ENCODE measurements around the gene RSPRY1. TPM values are rescaled to one million over a fixed set of nuclear protein-coding genes. Genes with fewer than 3 reads are reported as not detected.

Gene RSPRY1
- total RNA-seq, 1 donor from 2014 or later = 69.7 TPM

- DNase-seq (ENCODE audit: low spot score in 2 of 2) (no peak), FAIRE-seq (no peak)
These were observed 34.8 kb upstream of the RSPRY1 start for GRCh38 chr16:57151369-57151768.

- DNase-seq (ENCODE audit: low spot score in 2 of 2) (no peak), FAIRE-seq (no peak)
These were observed 33.7 kb upstream of the RSPRY1 start for GRCh38 chr16:57152096-57153093.

GRCh38 chr16:57153841-57154240 is 32.3 kb upstream of the RSPRY1 start:
- no peak for FAIRE-seq

GRCh38 chr16:57155702-57156350 is 30.3 kb upstream of the RSPRY1 start:
- no peak for FAIRE-seq
- no peak for DNase-seq (ENCODE audit: low spot score in 2 of 2)

More at GRCh38 chr16:57153841-57154240, 32.3 kb upstream of the RSPRY1 start:
- no peak for DNase-seq (ENCODE audit: low spot score in 2 of 2)

- no peak for FAIRE-seq
- DNase-seq (ENCODE audit: low spot score in 2 of 2) = no peak
These were observed 29.8 kb upstream of the RSPRY1 start for GRCh38 chr16:57156351-57156703.

GRCh38 chr16:57157533-57157932 is 28.6 kb upstream of the RSPRY1 start:
- DNase-seq (ENCODE audit: low spot score in 2 of 2) = no peak
- no peak for FAIRE-seq

- DNase-seq (ENCODE audit: low spot score in 2 of 2) (no peak), FAIRE-seq (no peak)
These were observed 26.7 kb upstream of the RSPRY1 start for GRCh38 chr16:57159447-57159846.

- DNase-seq (ENCODE audit: low spot score in 2 of 2) (no peak), FAIRE-seq (no peak)
These were observed 22.3 kb upstream of the RSPRY1 start for GRCh38 chr16:57163842-57164241.

- FAIRE-seq = no peak
- no peak for DNase-seq (ENCODE audit: low spot score in 2 of 2)
These were observed 20.6 kb upstream of the RSPRY1 start for GRCh38 chr16:57165483-57165882.

GRCh38 chr16:57165938-57166337 is 20.2 kb upstream of the RSPRY1 start:
- FAIRE-seq (no peak), DNase-seq (ENCODE audit: low spot score in 2 of 2) (no peak)

- FAIRE-seq (no peak), DNase-seq (ENCODE audit: low spot score in 2 of 2) (no peak)
These were observed 19.7 kb upstream of the RSPRY1 start for GRCh38 chr16:57166451-57166850.

- no peak for FAIRE-seq
These were observed 19.2 kb upstream of the RSPRY1 start for GRCh38 chr16:57166951-57167350.

GRCh38 chr16:57167538-57167937 is 18.6 kb upstream of the RSPRY1 start:
- FAIRE-seq = no peak
- DNase-seq (ENCODE audit: low spot score in 2 of 2) = no peak

More at GRCh38 chr16:57166951-57167350, 19.2 kb upstream of the RSPRY1 start:
- no peak for DNase-seq (ENCODE audit: low spot score in 2 of 2)

- peak; percentile 80 for FAIRE-seq
- DNase-seq (ENCODE audit: low spot score in 2 of 2) = peak in 1 of 2 donors; percentile 51
These were observed 18.2 kb upstream of the RSPRY1 start for GRCh38 chr16:57167953-57168352.

- FAIRE-seq = no peak
- no peak for DNase-seq (ENCODE audit: low spot score in 2 of 2)
These were observed 16.8 kb upstream of the RSPRY1 start for GRCh38 chr16:57169327-57169726.

GRCh38 chr16:57172721-57173290 is 13.3 kb upstream of the RSPRY1 start:
- no peak for DNase-seq (ENCODE audit: low spot score in 2 of 2)
- no peak for FAIRE-seq

GRCh38 chr16:57175896-57176295 is 10.2 kb upstream of the RSPRY1 start:
- DNase-seq (ENCODE audit: low spot score in 2 of 2) (no peak), FAIRE-seq (no peak)

GRCh38 chr16:57178196-57178595 is 7.9 kb upstream of the RSPRY1 start:
- no peak for DNase-seq (ENCODE audit: low spot score in 2 of 2)
- FAIRE-seq = no peak

- no peak for FAIRE-seq
- DNase-seq (ENCODE audit: low spot score in 2 of 2) = no peak
These were observed 7.3 kb upstream of the RSPRY1 start for GRCh38 chr16:57178793-57179212.

GRCh38 chr16:57179215-57179828 is 6.8 kb upstream of the RSPRY1 start:
- FAIRE-seq (no peak), DNase-seq (ENCODE audit: low spot score in 2 of 2) (no peak)

- no peak for FAIRE-seq
- no peak for DNase-seq (ENCODE audit: low spot score in 2 of 2)
These were observed 2.0 kb upstream of the RSPRY1 start for GRCh38 chr16:57184113-57184512.

All from frontal cortex (tissue), 4 donors.